Endothelial cell of umbilical vein (primary cell): Measurements from ENCODE around the gene SLC41A3.

Experiments used
- CTCF ChIP-seq, 2 donors: IDR thresholded peaks; 1 replicate in 1 of 2; 2 replicates in 1 of 2; pipeline ENCODE4 v1.5.1; 2011; ENCODE audit warnings: low read length in 2 of 2, mild to moderate bottlenecking in 2 of 2, moderate library complexity in 2 of 2, control low read depth in 1 of 2, inconsistent platforms in 1 of 2, low read depth in 1 of 2; ENCODE audit not compliant: insufficient read depth in 1 of 2; ENCODE audit errors: extremely low read depth in 1 of 2
- MAX ChIP-seq: IDR thresholded peaks from 2 replicates; pipeline ENCODE4 v1.6.1; 2011; ENCODE audit not compliant: insufficient read depth, insufficient read length
- POLR2A ChIP-seq: IDR thresholded peaks from 2 replicates; pipeline ENCODE4 v1.6.1; 2012; ENCODE audit warnings: low read depth, mild to moderate bottlenecking, control low read depth, low read length

- TF ChIP-seq CTCF (IDR thresholded peaks at IDR 0.05; ENCODE audit: extremely low read depth in 1 of 2, insufficient read depth in 1 of 2, low read depth in 1 of 2, low read length in 2 of 2) = no peak
- no peak for TF ChIP-seq MAX
- no peak for TF ChIP-seq POLR2A
These were observed 50.7 kb downstream of the SLC41A3 start for GRCh38 chr3:126033051-126033745.
